SK-N-SH (cell line): Measurements from ENCODE around the gene SMURF1.

Experiments used
- ELF1 ChIP-seq: IDR thresholded peaks from 2 replicates; pipeline ENCODE4 v1.4.0; 2012
- FOXM1 ChIP-seq: IDR thresholded peaks from 2 replicates; pipeline ENCODE4 v1.4.0; 2012; ENCODE audit warnings: low read depth, mild to moderate bottlenecking
- MXI1 ChIP-seq: IDR thresholded peaks from 2 replicates; pipeline ENCODE4 v1.6.1; 2012; ENCODE audit warnings: mild to moderate bottlenecking, low read depth, low read length, improper control_type of control experiment
- POLR2AphosphoS5 ChIP-seq: IDR thresholded peaks from 2 replicates; pipeline ENCODE4 v1.6.1; 2012; ENCODE audit warnings: low read depth, low read length
- TAF1 ChIP-seq: IDR thresholded peaks from 2 replicates; pipeline ENCODE4 v1.6.1; 2012; ENCODE audit warnings: low read depth, mild to moderate bottlenecking, low read length, moderate library complexity, borderline replicate concordance
- TF ChIP-seq, protein P1 (sequence below): fragments of 150-350 bp; IDR thresholded peaks from 2 replicates; pipeline ENCODE4 v1.6.1; 2017; ENCODE audit warnings: antibody characterized with exemption, low read length, low read depth, borderline replicate concordance
- TF ChIP-seq, protein P2 (sequence below): fragments of 200-600 bp; sonication (generic); IDR thresholded peaks from 2 replicates; pipeline ENCODE4 v1.6.1; 2017; ENCODE audit warnings: antibody characterized with exemption, mild to moderate bottlenecking, moderate library complexity
- TF ChIP-seq, protein P3 (sequence below): IDR thresholded peaks from 2 replicates; pipeline ENCODE4; 2012
- TF ChIP-seq, protein P4 (sequence below): IDR thresholded peaks from 2 replicates; pipeline ENCODE4 v1.4.0; 2012; ENCODE audit warnings: low read depth

DNA sequence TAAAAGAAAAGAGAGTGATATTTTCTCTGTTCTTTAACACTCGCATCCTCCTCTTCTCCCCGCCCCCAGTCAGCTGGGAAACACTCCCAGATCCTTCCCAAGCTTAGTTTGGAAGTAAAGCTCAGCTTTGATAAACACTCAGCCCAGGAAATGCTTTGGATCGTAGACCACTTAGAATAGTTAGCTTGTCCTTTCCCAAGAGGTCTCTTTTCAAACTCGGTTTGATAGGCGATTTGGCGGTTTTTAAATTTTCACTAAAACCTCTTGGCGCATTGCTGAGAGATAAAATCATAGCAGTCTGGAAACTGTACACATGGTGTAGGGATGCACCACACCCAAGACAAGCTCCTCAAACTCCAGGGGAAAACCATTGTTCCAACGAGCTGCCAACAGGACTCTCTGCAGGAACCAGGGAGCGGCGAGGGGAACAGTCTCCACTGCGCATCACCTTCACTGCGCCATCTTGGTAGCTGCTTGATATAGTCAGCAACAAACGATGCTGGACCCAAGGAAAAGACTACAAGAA, 22.3 kb downstream of the SMURF1 start:
- no peak for TF ChIP-seq POLR2AphosphoS5
- TF ChIP-seq, protein P1, sequence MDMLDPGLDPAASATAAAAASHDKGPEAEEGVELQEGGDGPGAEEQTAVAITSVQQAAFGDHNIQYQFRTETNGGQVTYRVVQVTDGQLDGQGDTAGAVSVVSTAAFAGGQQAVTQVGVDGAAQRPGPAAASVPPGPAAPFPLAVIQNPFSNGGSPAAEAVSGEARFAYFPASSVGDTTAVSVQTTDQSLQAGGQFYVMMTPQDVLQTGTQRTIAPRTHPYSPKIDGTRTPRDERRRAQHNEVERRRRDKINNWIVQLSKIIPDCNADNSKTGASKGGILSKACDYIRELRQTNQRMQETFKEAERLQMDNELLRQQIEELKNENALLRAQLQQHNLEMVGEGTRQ: no peak
- TF ChIP-seq, protein P2, sequence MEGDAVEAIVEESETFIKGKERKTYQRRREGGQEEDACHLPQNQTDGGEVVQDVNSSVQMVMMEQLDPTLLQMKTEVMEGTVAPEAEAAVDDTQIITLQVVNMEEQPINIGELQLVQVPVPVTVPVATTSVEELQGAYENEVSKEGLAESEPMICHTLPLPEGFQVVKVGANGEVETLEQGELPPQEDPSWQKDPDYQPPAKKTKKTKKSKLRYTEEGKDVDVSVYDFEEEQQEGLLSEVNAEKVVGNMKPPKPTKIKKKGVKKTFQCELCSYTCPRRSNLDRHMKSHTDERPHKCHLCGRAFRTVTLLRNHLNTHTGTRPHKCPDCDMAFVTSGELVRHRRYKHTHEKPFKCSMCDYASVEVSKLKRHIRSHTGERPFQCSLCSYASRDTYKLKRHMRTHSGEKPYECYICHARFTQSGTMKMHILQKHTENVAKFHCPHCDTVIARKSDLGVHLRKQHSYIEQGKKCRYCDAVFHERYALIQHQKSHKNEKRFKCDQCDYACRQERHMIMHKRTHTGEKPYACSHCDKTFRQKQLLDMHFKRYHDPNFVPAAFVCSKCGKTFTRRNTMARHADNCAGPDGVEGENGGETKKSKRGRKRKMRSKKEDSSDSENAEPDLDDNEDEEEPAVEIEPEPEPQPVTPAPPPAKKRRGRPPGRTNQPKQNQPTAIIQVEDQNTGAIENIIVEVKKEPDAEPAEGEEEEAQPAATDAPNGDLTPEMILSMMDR: no peak
- no peak for TF ChIP-seq TAF1
- TF ChIP-seq MXI1: no peak
- TF ChIP-seq, protein P3, sequence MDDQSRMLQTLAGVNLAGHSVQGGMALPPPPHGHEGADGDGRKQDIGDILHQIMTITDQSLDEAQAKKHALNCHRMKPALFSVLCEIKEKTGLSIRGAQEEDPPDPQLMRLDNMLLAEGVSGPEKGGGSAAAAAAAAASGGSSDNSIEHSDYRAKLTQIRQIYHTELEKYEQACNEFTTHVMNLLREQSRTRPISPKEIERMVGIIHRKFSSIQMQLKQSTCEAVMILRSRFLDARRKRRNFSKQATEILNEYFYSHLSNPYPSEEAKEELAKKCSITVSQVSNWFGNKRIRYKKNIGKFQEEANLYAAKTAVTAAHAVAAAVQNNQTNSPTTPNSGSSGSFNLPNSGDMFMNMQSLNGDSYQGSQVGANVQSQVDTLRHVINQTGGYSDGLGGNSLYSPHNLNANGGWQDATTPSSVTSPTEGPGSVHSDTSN: no peak
- no peak for TF ChIP-seq ELF1
- TF ChIP-seq, protein P4, sequence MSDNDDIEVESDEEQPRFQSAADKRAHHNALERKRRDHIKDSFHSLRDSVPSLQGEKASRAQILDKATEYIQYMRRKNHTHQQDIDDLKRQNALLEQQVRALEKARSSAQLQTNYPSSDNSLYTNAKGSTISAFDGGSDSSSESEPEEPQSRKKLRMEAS: no peak
- no peak for TF ChIP-seq FOXM1
